ENCODE data around the gene NPHP4. TPM values are rescaled to one million over a fixed set of nuclear protein-coding genes. Genes with fewer than 3 reads are reported as not detected.
"Not testable (repeated sequence)": the region's sequence is repeated elsewhere in the genome, so short reads cannot be mapped to it uniquely, and the experiment has no call there.

The NPHP4 gene
- polyA plus RNA-seq, 1 donor (not counting 4 experiments of a cell fraction or from before 2014, with no cell fraction given), result 3.7 TPM

- Histone ChIP-seq H3K4me1 (ENCODE audit: control insufficient read depth, extremely low read depth, insufficient read depth, low read length) (no peaks in the 10 kb centered on the region), H4K20me1 (ENCODE audit: control insufficient read depth, extremely low read depth, insufficient read depth, low read length) (peaks cover 3% of the 10 kb centered on the region), H3K4me2 (ENCODE audit: control insufficient read depth, extremely low read depth, insufficient read depth, low read depth, low read length) (no peak overlapping the region), H3K9me3 (ENCODE audit: control insufficient read depth, low read depth, low read length) (no peaks in the 10 kb centered on the region), H3K27me3 (ENCODE audit: control insufficient read depth, extremely low read depth, insufficient read depth, low read length) (no peaks in the 10 kb centered on the region), H3K36me3 (ENCODE audit: control insufficient read depth in 2 of 2, extremely low read depth in 1 of 2, insufficient read depth in 2 of 2, low read length in 2 of 2) (no peaks in the 10 kb centered on the region), H3K4me3 (ENCODE audit: control insufficient read depth in 2 of 3, extremely low read depth in 1 of 3, insufficient read depth in 2 of 3, low read depth in 1 of 3, low read length in 3 of 3) (no peak overlapping the region), H3K79me2 (ENCODE audit: control insufficient read depth, insufficient read depth, low read length) (no peaks in the 10 kb centered on the region), H3K9me1 (ENCODE audit: control insufficient read depth, extremely low read depth, insufficient read depth, low read length) (no peaks in the 10 kb centered on the region), H2AFZ (ENCODE audit: control insufficient read depth, low read length) (no peak overlapping the region), H3K9ac (ENCODE audit: control insufficient read depth, extremely low read depth, insufficient read depth, low read length) (no peak overlapping the region), H3K27ac (ENCODE audit: control insufficient read depth, insufficient read depth, low read length) (no peak overlapping the region)
- TF ChIP-seq EZH2 (IDR thresholded peaks at IDR 0.05; ENCODE audit: low read length) (no peak), CTCF (optimal IDR thresholded peaks at IDR 0.05 in 1 of 3, IDR thresholded peaks at IDR 0.05 in 1 of 3, conservative IDR thresholded peaks at IDR 0.05 in 1 of 3; ENCODE audit: extremely low read depth in 1 of 3, insufficient read depth in 2 of 3, low read length in 3 of 3) (no peak)
- FAIRE-seq (no peak), DNase-seq (ENCODE audit: low read depth, low spot score) (no peak)
- dilution Hi-C loops (cut with MboI; ENCODE audit: extremely low pct_ligation_motif_present, low sequenced_read_pairs), result no loop called here
Measured at GRCh38 chr1:5855196-5855897, 136.9 kb downstream of the NPHP4 start.

- Histone ChIP-seq H4K20me1 (ENCODE audit: control insufficient read depth, extremely low read depth, insufficient read depth, low read length) (peaks cover 3% of the 10 kb centered on the region), H3K4me1 (ENCODE audit: control insufficient read depth, extremely low read depth, insufficient read depth, low read length) (no peaks in the 10 kb centered on the region), H3K27me3 (ENCODE audit: control insufficient read depth, extremely low read depth, insufficient read depth, low read length) (no peaks in the 10 kb centered on the region), H3K36me3 (ENCODE audit: control insufficient read depth in 2 of 2, extremely low read depth in 1 of 2, insufficient read depth in 2 of 2, low read length in 2 of 2) (no peaks in the 10 kb centered on the region), H3K9me1 (ENCODE audit: control insufficient read depth, extremely low read depth, insufficient read depth, low read length) (no peaks in the 10 kb centered on the region), H3K79me2 (ENCODE audit: control insufficient read depth, insufficient read depth, low read length) (no peaks in the 10 kb centered on the region), H3K27ac (ENCODE audit: control insufficient read depth, insufficient read depth, low read length) (no peak overlapping the region), H3K9me3 (ENCODE audit: control insufficient read depth, low read depth, low read length) (no peaks in the 10 kb centered on the region), H3K9ac (ENCODE audit: control insufficient read depth, extremely low read depth, insufficient read depth, low read length) (no peak overlapping the region), H3K4me2 (ENCODE audit: control insufficient read depth, extremely low read depth, insufficient read depth, low read depth, low read length) (no peak overlapping the region), H2AFZ (ENCODE audit: control insufficient read depth, low read length) (no peak overlapping the region), H3K4me3 (ENCODE audit: control insufficient read depth in 2 of 3, extremely low read depth in 1 of 3, insufficient read depth in 2 of 3, low read depth in 1 of 3, low read length in 3 of 3) (no peak overlapping the region)
- DNase-seq (ENCODE audit: low read depth, low spot score) (no peak), FAIRE-seq (no peak)
- no peak for TF ChIP-seq CTCF (optimal IDR thresholded peaks at IDR 0.05 in 1 of 3, IDR thresholded peaks at IDR 0.05 in 1 of 3, conservative IDR thresholded peaks at IDR 0.05 in 1 of 3; ENCODE audit: extremely low read depth in 1 of 3, insufficient read depth in 2 of 3, low read length in 3 of 3)
- TF ChIP-seq EZH2 (IDR thresholded peaks at IDR 0.05; ENCODE audit: low read length), result no peak
- dilution Hi-C loops (cut with MboI; ENCODE audit: extremely low pct_ligation_motif_present, low sequenced_read_pairs), result no loop called here
Measured at GRCh38 chr1:5854754-5855153, 137.5 kb downstream of the NPHP4 start.

DNA sequence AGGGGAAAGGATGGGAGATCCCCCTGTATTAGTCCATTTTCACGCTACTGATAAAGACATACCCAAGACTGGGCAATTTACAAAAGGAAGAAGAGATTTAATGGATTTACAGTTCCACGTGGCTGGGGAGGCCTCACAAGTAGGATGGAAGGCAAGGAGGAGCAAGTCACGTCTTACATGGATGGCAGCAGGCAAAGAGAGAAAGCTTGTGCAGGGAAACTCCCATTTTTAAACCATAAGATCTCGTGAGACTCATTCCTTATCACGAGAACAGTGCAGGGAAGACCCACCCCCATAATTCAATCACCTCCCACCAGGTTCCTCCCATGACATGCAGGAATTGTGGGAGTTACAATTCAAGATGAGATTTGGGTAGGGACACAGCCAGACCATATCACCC is 138.4 kb downstream of the NPHP4 start:
- FAIRE-seq; H3K4me2 ChIP-seq (ENCODE audit: control insufficient read depth, extremely low read depth, insufficient read depth, low read depth, low read length); H3K4me1 ChIP-seq (ENCODE audit: control insufficient read depth, extremely low read depth, insufficient read depth, low read length); H3K9me1 ChIP-seq (ENCODE audit: control insufficient read depth, extremely low read depth, insufficient read depth, low read length); H3K9me3 ChIP-seq (ENCODE audit: control insufficient read depth, low read depth, low read length); dilution Hi-C loops (cut with MboI; ENCODE audit: extremely low pct_ligation_motif_present, low sequenced_read_pairs); H2AFZ ChIP-seq (ENCODE audit: control insufficient read depth, low read length); H3K27ac ChIP-seq (ENCODE audit: control insufficient read depth, insufficient read depth, low read length); H3K27me3 ChIP-seq (ENCODE audit: control insufficient read depth, extremely low read depth, insufficient read depth, low read length); H3K79me2 ChIP-seq (ENCODE audit: control insufficient read depth, insufficient read depth, low read length); H3K9ac ChIP-seq (ENCODE audit: control insufficient read depth, extremely low read depth, insufficient read depth, low read length); H3K4me3 ChIP-seq (ENCODE audit: control insufficient read depth in 2 of 3, extremely low read depth in 1 of 3, insufficient read depth in 2 of 3, low read depth in 1 of 3, low read length in 3 of 3); H4K20me1 ChIP-seq (ENCODE audit: control insufficient read depth, extremely low read depth, insufficient read depth, low read length); H3K36me3 ChIP-seq (ENCODE audit: control insufficient read depth in 2 of 2, extremely low read depth in 1 of 2, insufficient read depth in 2 of 2, low read length in 2 of 2); DNase-seq (ENCODE audit: low read depth, low spot score): not testable (repeated sequence)
